Ectodermal cell (in vitro differentiated cells): Measurements from ENCODE around the gene ACTL6B.

Experiments used
- H3K27ac ChIP-seq: 2 replicates; pipeline ENCODE4 v1.7.0; 2013; ENCODE audit warnings: mild to moderate bottlenecking, low read depth, low read length; ENCODE audit not compliant: insufficient read depth, poor library complexity, severe bottlenecking
- H3K27me3 ChIP-seq: 2 replicates; pipeline ENCODE4 v1.7.0; 2013; ENCODE audit warnings: mild to moderate bottlenecking, low read length; ENCODE audit not compliant: insufficient read depth, control insufficient read depth, poor library complexity, severe bottlenecking
- H3K36me3 ChIP-seq: one replicate; pipeline ENCODE4 v1.7.0; 2013; ENCODE audit warnings: low read length; ENCODE audit not compliant: control insufficient read depth, insufficient read depth
- H3K4me1 ChIP-seq: one replicate; pipeline ENCODE4 v1.7.0; 2013; ENCODE audit warnings: low read length; ENCODE audit not compliant: control insufficient read depth, insufficient read depth
- H3K4me3 ChIP-seq: 2 replicates; pipeline ENCODE4 v1.7.0; 2013; ENCODE audit warnings: low read depth, low read length, control low read depth; ENCODE audit not compliant: insufficient read depth
- H3K9me3 ChIP-seq: 2 replicates; pipeline ENCODE4 v1.7.0; 2013; ENCODE audit warnings: mild to moderate bottlenecking, low read length, moderate library complexity; ENCODE audit not compliant: control insufficient read depth
- WGBS, 2 experiments: methylation state at CpG; one replicate each; pipeline ENCODE4 v1.1.7; 2013; ENCODE audit warnings: missing lambda C conversion rate in 2 of 2; 5-methylcytosine and 5-hydroxymethylcytosine counted together

Gene ACTL6B

DNA sequence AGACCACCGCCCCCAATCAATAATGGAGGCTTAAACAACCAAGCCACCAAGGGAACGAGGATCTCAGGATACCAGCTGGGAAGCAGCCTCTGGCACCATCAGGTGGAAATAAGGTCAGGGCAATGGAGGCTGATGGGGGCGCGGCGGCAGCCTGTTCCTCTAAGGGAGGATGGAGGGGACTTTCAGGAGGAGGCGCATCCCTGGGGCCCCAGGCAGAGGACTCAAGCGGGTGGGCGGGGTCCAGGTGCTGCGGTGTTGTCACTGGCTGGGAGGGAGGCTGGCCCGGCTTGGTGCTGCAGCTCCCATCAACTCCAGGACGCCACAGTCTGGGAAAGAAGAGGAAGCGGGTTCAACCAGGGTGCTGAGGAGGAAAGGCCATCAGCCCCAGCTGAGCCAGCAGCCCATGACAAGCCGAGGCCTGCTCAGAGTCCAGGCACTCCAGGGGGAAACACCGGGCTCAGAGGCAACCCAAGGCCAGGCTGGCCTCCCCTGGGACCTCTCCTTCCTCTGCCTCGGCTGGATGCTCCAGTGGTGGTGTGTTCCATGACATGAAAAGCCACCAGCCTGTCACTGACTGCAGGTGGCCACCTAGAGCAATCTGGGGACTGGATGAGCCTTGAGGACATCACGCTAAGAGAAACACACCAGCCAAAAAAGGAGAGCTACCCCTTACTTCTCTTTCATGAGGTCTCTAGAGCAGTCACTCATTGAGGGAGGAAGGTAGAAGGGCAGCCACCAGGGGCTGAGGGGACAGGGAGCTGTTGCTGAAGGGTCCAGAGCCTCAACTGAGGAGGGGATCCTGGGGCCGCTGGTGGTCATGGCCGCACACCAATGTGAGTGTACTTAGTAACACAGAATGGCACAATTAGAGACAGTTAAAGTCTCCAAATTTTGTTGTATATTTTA, 33.2 kb upstream of the ACTL6B start:
- whole genome bisulfite sequencing, 2 experiments: 92 to 93% methylated on average over 18 of the region's 18 CpGs
- peaks cover 33% of the 10 kb centered on the region for H3K36me3 ChIP-seq
- H3K9me3 ChIP-seq: no peaks in the 10 kb centered on the region
- H3K4me3 ChIP-seq: no peak overlapping the region
- H3K27ac ChIP-seq: no peak overlapping the region
- no peaks in the 10 kb centered on the region for H3K27me3 ChIP-seq
- H3K4me1 ChIP-seq: peaks cover 18% of the 10 kb centered on the region

- no peak overlapping the region for H3K27ac ChIP-seq
- peaks cover 38% of the 10 kb centered on the region for H3K36me3 ChIP-seq
- 94 to 95% methylated on average over 16 of the region's 16 CpGs for WGBS, 2 experiments
- no peak overlapping the region for H3K4me3 ChIP-seq
- no peaks in the 10 kb centered on the region for H3K9me3 ChIP-seq
- no peaks in the 10 kb centered on the region for H3K27me3 ChIP-seq
- H3K4me1 ChIP-seq: peaks cover 18% of the 10 kb centered on the region
These were observed 32.1 kb upstream of the ACTL6B start for GRCh38 chr7:100688326-100688860.

DNA sequence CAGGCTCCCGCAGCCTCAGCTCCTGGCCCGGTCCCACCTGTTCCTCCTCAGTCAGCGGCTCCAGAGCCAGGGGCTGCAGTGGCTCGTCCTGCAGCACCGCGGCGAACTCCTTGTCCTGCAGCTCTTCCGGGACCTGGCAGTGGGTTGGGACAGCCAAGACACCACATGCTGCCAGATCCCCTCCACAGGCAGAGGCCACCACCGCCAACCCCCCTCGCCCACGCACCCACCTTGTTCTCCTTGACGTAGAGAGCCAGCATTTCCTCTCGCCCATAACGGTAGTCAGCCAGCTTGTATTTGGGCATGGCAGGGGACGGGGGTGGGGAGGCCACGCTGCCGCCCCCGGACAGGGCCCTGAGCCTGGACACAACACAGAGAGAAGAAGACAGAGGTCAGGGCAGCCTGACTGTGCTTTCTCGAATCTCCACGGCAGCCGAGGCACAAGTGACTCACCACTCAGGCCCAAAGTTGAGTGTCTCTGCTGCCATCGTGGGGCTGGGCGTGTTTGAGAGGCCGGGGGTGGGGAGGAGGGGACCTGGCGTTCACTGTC, 31.6 kb upstream of the ACTL6B start:
- WGBS, 2 experiments: 95 to 96% methylated on average over 25 of the region's 25 CpGs
- Histone ChIP-seq H3K4me1 (peaks cover 17% of the 10 kb centered on the region), H3K9me3 (no peaks in the 10 kb centered on the region), H3K27me3 (no peaks in the 10 kb centered on the region), H3K4me3 (no peak overlapping the region), H3K36me3 (peaks cover 42% of the 10 kb centered on the region), H3K27ac (no peak overlapping the region)

DNA sequence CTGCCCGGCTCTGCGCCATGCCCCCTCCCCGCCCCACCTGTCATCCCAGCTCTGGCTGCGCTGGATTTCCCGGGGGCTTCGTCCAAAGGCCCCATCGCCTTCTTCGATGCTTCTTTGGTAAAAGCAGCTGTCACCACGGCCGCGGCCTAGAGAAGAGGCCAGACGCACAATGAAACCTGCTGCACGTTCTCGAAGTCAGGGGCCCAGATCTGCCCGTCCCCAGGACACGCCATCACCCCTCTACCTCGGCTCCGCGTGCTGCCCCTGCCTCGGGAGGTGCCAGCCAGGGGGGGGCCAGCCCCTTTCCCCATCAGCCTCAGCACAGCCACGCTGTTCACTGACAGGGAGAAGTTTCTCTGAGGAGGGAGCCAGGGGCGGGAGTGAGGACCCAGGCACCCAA, 31.0 kb upstream of the ACTL6B start:
- H3K4me1 ChIP-seq: peaks cover 11% of the 10 kb centered on the region
- H3K27ac ChIP-seq: no peak overlapping the region
- no peaks in the 10 kb centered on the region for H3K9me3 ChIP-seq
- 94 to 95% methylated on average over 22 of the region's 22 CpGs for WGBS, 2 experiments
- no peaks in the 10 kb centered on the region for H3K27me3 ChIP-seq
- H3K4me3 ChIP-seq: no peak overlapping the region
- H3K36me3 ChIP-seq: peaks cover 48% of the 10 kb centered on the region

DNA sequence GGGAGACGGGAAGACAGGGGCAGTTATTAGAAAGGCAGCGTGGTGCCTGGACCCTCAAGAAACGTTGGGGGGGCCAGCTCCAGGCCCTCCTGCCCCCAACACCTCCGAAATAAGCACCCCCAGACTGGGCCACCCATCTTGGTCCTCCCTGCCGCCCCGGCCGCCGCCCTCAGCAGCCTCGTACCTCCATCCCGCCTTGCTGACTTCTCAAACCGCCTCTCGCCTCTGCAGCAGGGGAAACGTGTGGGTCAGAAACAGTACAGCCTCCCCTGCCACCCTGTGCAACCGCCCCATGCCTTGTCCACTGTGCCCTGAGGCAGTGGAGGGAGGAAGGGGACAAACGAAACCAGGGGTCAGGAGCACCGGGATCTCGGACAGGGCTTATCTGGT, 30.6 kb upstream of the ACTL6B start:
- Histone ChIP-seq H3K9me3 (no peaks in the 10 kb centered on the region), H3K27me3 (no peaks in the 10 kb centered on the region), H3K27ac (no peak overlapping the region), H3K36me3 (peaks cover 50% of the 10 kb centered on the region), H3K4me1 (peaks cover 7% of the 10 kb centered on the region), H3K4me3 (no peak overlapping the region)
- WGBS, 2 experiments: 93 to 95% methylated on average over 17 of the region's 17 CpGs

DNA sequence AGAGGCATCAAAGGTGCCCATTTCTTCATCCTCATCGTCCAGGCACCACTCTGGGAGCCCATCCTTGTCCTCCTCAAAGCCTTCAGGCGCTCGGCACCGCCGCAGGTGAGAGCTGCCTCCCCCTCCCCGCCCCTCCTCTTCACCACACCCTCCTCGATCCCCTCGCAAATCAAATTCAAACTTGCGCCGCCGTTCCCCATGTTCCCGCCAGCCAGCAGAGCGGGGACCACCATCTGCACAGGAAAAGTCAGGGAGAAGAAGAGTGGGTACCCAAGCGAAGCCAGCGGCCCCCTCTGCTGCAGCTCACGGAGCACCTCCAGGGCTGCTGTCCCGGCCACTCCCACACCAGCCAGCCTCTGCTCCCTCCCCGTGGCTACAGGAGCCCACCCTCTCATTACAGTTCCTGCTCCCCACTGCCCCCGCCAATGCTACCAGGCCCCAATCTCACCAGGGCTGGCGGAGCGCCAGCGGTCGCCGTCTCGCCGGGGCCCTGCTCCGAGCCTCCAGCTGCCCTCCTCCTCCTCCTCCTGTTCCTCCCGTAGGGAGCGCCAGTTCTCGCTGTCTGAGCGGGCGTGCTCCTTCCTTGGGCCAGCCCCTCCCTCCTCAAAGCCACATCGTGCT, 30.1 kb upstream of the ACTL6B start:
- H3K4me3 ChIP-seq: no peak overlapping the region
- peaks cover 5% of the 10 kb centered on the region for H3K4me1 ChIP-seq
- H3K36me3 ChIP-seq: peaks cover 50% of the 10 kb centered on the region
- 93 to 96% methylated on average over 33 of the region's 33 CpGs for WGBS, 2 experiments
- H3K27ac ChIP-seq: no peak overlapping the region
- H3K9me3 ChIP-seq: no peaks in the 10 kb centered on the region
- no peaks in the 10 kb centered on the region for H3K27me3 ChIP-seq

DNA sequence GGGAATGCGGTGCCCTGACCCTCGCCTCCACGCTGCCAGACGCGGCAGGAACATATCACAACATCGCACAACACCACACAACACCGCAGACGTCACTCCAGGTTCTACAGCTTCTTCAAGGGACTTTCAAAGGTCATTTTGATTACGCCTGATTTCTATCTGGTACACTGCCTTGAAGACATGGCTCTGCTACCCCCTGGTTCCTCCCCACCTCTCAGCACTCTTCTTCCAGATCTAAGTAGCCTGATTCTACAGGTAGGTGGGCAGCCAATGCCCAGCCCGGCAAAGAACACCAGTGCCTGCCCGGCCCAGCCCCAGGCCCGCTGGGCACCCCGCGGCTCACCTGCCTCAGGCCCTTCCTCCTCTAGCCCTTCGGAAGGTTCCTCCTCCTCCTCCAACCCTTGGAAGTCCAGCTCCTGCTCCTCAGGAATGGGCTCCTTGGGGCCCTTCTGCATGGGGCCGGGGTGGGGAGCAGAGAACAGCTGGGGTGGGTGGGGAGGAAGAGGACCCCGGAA, 29.4 kb upstream of the ACTL6B start:
- Histone ChIP-seq H3K9me3 (no peaks in the 10 kb centered on the region), H3K27me3 (no peaks in the 10 kb centered on the region), H3K27ac (no peak overlapping the region), H3K36me3 (peaks cover 52% of the 10 kb centered on the region), H3K4me1 (peaks cover under 1% of the 10 kb centered on the region), H3K4me3 (no peak overlapping the region)
- 90 to 91% methylated on average over 17 of the region's 17 CpGs for whole genome bisulfite sequencing, 2 experiments

DNA sequence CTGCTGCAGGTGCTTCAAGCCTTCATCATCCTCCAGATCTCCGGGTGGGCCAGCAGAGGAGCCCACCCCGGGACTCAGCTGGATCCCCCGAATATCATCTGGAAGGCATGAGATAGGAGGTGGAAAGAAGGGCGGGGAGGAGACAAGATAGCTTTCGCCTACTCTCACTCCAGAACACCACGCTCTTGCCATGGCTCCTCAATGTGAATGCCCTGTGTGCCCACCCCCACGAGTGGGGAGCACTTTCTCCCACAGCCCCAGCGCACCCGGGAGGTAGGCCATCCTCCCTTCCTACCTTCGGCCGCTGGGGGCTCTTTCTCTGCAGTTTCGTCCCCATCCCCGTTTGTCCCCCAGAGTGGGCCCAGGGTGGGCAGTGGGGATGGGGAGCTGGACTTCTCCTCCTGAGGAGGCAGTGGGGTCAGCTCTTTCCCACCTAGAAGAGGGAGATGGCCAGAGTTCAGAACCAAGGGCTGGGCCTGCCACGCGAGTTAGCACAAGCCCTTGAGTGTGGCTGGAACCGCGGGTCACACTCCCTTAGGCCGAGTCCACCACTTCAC, 28.9 kb upstream of the ACTL6B start:
- Histone ChIP-seq H3K4me1 (peaks cover 6% of the 10 kb centered on the region), H3K4me3 (no peak overlapping the region), H3K27me3 (no peaks in the 10 kb centered on the region), H3K9me3 (no peaks in the 10 kb centered on the region), H3K27ac (no peak overlapping the region), H3K36me3 (peaks cover 52% of the 10 kb centered on the region)
- WGBS, 2 experiments: 91 to 92% methylated on average over 18 of the region's 18 CpGs

- no peak overlapping the region for H3K27ac ChIP-seq
- peaks cover 52% of the 10 kb centered on the region for H3K36me3 ChIP-seq
- H3K4me3 ChIP-seq: no peak overlapping the region
- no peaks in the 10 kb centered on the region for H3K27me3 ChIP-seq
- 90 to 95% methylated on average over 16 of the region's 16 CpGs for WGBS, 2 experiments
- H3K9me3 ChIP-seq: no peaks in the 10 kb centered on the region
- H3K4me1 ChIP-seq: peaks cover 8% of the 10 kb centered on the region
These were observed 28.3 kb upstream of the ACTL6B start for GRCh38 chr7:100684534-100685042.
